HEK293T (cell line): ENCODE measurements around the gene GPATCH8.

ENCODE experiments used
- CTCF ChIA-PET: fragments of 350-600 bp; formaldehyde crosslinking; extraction: SDS; loops from one replicate; lab custom pipeline; 2021; ENCODE audit warnings: antibody characterized with exemption, inconsistent platforms; lab: Yijun Ruan, JAX
- POLR2A ChIA-PET: fragments of 350-600 bp; formaldehyde crosslinking; extraction: SDS; loops from one replicate; lab custom pipeline; 2020; ENCODE audit warnings: antibody characterized with exemption, inconsistent platforms; lab: Yijun Ruan, JAX
- DNase-seq: peaks from one replicate; pipeline ENCODE4 v3.0.0; 2012; ENCODE audit warnings: mixed read lengths; ENCODE audit errors: extremely low spot score
- ARNT ChIP-seq: fragments of 450-650 bp; IDR thresholded peaks from 2 replicates; pipeline ENCODE4 v1.6.1; 2017; ENCODE audit warnings: mild to moderate bottlenecking
- BHLHE40 ChIP-seq: fragments of 450-650 bp; IDR thresholded peaks from 2 replicates; pipeline ENCODE4 v1.6.1; 2016; ENCODE audit warnings: mild to moderate bottlenecking, moderate library complexity, borderline replicate concordance
- CTBP1 ChIP-seq: fragments of 450-650 bp; IDR thresholded peaks from 2 replicates; pipeline ENCODE4 v1.6.1; 2016; ENCODE audit warnings: borderline replicate concordance
- ELF4 ChIP-seq: fragments of 450-650 bp; IDR thresholded peaks from 2 replicates; pipeline ENCODE4 v1.6.1; 2017; ENCODE audit warnings: antibody characterized with exemption
- FOXA1 ChIP-seq: fragments of 450-650 bp; IDR thresholded peaks from 2 replicates; pipeline ENCODE4 v1.6.1; 2016; ENCODE audit warnings: mild to moderate bottlenecking
- FOXK2 ChIP-seq: fragments of 450-650 bp; IDR thresholded peaks from 2 replicates; pipeline ENCODE4 v1.6.1; 2016; ENCODE audit warnings: mild to moderate bottlenecking
- FOXM1 ChIP-seq: fragments of 450-650 bp; IDR thresholded peaks from 2 replicates; pipeline ENCODE4 v1.6.1; 2017; ENCODE audit warnings: mild to moderate bottlenecking, borderline replicate concordance
- HDGF ChIP-seq: fragments of 450-650 bp; IDR thresholded peaks from 2 replicates; pipeline ENCODE4 v1.6.1; 2017; ENCODE audit warnings: antibody characterized with exemption, borderline replicate concordance
- L3MBTL2 ChIP-seq: fragments of 450-650 bp; conservative IDR thresholded peaks from 2 replicates; pipeline ENCODE4 v1.6.1; 2016; ENCODE audit warnings: mild to moderate bottlenecking
- LEF1 ChIP-seq: fragments of 450-650 bp; IDR thresholded peaks from 2 replicates; pipeline ENCODE4 v1.6.1; 2017; ENCODE audit warnings: mild to moderate bottlenecking, borderline replicate concordance
- NFRKB ChIP-seq: fragments of 450-650 bp; IDR thresholded peaks from 2 replicates; pipeline ENCODE4 v1.6.1; 2016; ENCODE audit warnings: mild to moderate bottlenecking, moderate library complexity
- PKNOX1 ChIP-seq: fragments of 450-650 bp; IDR thresholded peaks from 2 replicates; pipeline ENCODE4 v1.6.1; 2016
- SP1 ChIP-seq: fragments of 450-650 bp; IDR thresholded peaks from 2 replicates; pipeline ENCODE4 v1.6.1; 2017
- SUZ12 ChIP-seq: fragments of 450-650 bp; IDR thresholded peaks from 2 replicates; pipeline ENCODE4 v1.6.1; 2016; ENCODE audit warnings: mild to moderate bottlenecking
- TARDBP ChIP-seq: fragments of 450-650 bp; IDR thresholded peaks from 2 replicates; pipeline ENCODE4 v1.6.1; 2016
- ZNF384 ChIP-seq: fragments of 450-650 bp; IDR thresholded peaks from 2 replicates; pipeline ENCODE4 v1.6.1; 2016

GPATCH8 gene

DNA sequence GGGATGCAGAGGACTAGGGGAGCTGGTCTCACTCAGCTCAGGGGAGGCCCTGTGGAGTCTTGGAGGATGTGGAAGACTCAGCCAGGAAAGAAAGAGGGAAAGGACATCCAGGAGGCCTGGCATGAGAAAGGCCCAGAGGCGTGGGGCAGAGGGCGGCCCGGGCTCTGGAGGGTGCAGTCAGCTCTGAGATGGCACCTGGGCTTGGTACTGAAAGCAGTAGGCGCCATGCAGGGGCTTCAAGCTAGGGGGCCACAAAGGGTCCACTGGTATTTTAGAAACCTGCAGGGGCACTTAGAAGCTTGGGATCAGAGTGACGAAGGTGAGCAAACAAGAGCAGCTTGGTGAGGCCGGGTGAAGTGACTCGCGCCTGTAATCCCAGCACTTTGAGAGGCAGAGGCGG is 145.1 kb downstream of the GPATCH8 start:
- TF ChIP-seq PKNOX1, result no peak
- TF ChIP-seq HDGF, result no peak
- POLR2A ChIA-PET, result interaction anchor here (1.1 to 2.6 kb wide), 3 partner anchors 13 to 146 kb away, joined by 3 to 14 read pairs (median 4); partner anchors contain the start of gene GRN
- CTCF ChIA-PET, result interaction anchor here (0.6 to 1.1 kb wide), 3 partner anchors 17 to 165 kb away, joined by 3 to 4 read pairs (median 3); no protein-coding TSS in a partner anchor
- no peak for DNase-seq

DNA sequence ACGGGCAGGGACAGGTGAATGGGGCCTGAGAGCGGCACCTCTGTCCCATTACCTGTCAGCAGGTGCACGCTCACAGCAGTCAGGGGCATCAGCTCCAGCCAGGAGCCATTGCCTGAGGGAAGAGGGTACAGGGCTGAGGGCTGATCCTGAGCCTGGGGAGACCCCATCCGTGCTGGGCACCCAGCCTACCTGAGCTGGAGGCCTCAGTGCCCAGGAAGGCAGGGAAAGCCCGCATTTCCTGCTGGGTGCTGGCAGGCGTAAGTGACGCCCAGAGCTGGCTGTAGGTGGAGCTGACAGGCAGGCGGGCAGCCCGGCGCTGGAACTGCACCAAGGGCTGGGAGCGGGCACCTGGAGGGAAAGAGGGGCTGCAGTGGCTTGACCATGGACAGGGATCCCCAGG is 147.0 kb downstream of the GPATCH8 start:
- no peak for TF ChIP-seq ARNT
- no peak for TF ChIP-seq ZNF384
- no peak for TF ChIP-seq TARDBP
- no peak for TF ChIP-seq FOXK2
- no peak for TF ChIP-seq NFRKB
- no peak for TF ChIP-seq FOXA1
- TF ChIP-seq BHLHE40, result no peak
- TF ChIP-seq FOXM1, result no peak
- no peak for TF ChIP-seq HDGF
- no peak for TF ChIP-seq SP1
- TF ChIP-seq CTBP1, result no peak
- no peak for TF ChIP-seq L3MBTL2
- no peak for TF ChIP-seq ELF4
- no peak for TF ChIP-seq SUZ12
- TF ChIP-seq LEF1, result no peak
- no peak for TF ChIP-seq PKNOX1
- ChIA-PET POLR2A (no interaction called here), CTCF (no interaction called here)
- no peak for DNase-seq

DNA sequence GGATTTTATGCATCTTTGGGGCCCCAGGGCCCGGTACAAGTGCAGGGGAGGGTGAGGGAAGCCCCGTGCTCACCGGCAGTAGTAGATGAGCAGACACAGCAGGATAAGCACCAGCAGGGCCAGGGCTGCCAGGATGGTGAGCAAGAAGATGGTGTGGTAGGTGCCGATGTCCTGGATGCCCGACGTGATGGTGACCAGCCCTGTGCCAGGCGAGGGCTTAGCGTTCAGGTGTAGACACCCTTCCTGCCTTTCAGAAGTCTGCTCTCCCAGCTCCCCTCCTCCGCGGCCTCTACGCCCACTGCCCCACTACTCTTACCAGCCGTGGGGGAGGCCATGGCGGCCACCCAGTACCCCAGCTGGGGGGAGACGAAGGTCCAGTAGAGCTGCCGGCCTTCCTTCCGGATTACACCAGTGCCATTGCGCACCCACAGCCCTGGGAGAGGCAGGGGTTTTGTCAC is 147.5 kb downstream of the GPATCH8 start:
- CTCF ChIA-PET, result no interaction called here
- DNase-seq, result no peak
- POLR2A ChIA-PET, result no interaction called here
- TF ChIP-seq ZNF384, result no peak
- no peak for TF ChIP-seq PKNOX1
- no peak for TF ChIP-seq ARNT
- TF ChIP-seq BHLHE40, result no peak
- no peak for TF ChIP-seq ELF4
- no peak for TF ChIP-seq L3MBTL2
- TF ChIP-seq LEF1, result no peak
- no peak for TF ChIP-seq TARDBP
- TF ChIP-seq SUZ12, result no peak
- TF ChIP-seq FOXK2, result no peak
- TF ChIP-seq FOXA1, result no peak
- no peak for TF ChIP-seq NFRKB
- TF ChIP-seq SP1, result no peak

- ChIA-PET POLR2A (no interaction called here), CTCF (no interaction called here)
- DNase-seq, result no peak
These were observed 148.3 kb downstream of the GPATCH8 start for GRCh38 chr17:44354582-44355561.

DNA sequence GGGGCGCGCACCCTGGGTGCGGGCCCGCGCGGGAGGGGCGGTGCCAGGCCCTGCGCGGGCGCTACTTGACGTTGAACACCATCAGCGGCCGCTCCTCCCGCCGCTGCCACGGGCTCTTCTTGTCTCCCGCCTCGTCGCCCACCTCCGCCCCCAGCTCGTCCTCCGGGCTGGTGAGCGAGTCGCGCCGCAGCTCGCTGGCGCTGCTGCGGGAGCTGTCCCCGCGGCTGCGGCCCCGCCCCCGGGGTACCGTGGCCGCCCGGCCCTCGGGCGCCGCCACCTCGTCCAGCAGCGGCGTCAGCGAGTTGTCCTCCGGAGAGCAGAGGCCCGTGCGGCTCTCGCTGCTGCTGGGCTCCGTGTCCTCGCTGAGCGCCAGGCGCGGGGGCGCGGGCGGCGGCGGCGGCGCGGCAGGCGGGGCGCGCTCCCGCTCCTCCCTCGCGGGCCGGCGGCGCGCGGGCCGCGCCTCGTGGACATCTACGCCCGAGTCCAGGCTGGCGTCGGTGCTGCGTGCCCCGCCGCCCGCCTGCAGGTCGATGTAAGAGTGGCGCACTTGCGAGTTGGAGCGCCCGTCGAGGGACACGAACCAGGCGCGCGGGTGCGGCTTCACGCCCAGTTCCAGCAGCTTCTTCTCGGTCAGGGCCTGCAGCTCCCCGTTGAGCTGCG is 149.4 kb downstream of the GPATCH8 start:
- POLR2A ChIA-PET, result interaction anchor here (1.2 kb wide), 1 partner anchor 32 kb away, joined by 3 read pairs; no protein-coding TSS in a partner anchor

More at GRCh38 chr17:44354582-44355561, 148.3 kb downstream of the GPATCH8 start:
- TF ChIP-seq FOXM1 (no peak), ELF4 (no peak)

More for the DNA sequence above, 149.4 kb downstream of the GPATCH8 start:
- no peak for DNase-seq
- CTCF ChIA-PET, result no interaction called here
- TF ChIP-seq ARNT (no peak), HDGF (no peak), TARDBP (no peak), FOXM1 (no peak), ELF4 (no peak), ZNF384 (no peak), SUZ12 (no peak), PKNOX1 (no peak)
